AG09309 (cell line): Measurements from ENCODE around the gene SEPTIN12.
"Not testable (repeated sequence)": the region's sequence is repeated elsewhere in the genome, so short reads cannot be mapped to it uniquely, and the experiment has no call there.

ENCODE experiments used
- DNase-seq: peaks from one replicate; pipeline ENCODE4 v3.0.0-alpha.2; 2010; ENCODE audit warnings: low read depth
- H3K4me3 ChIP-seq: 2 replicates; pipeline ENCODE4 v1.5.1; 2011; ENCODE audit warnings: mild to moderate bottlenecking, low read depth, low read length, moderate library complexity; ENCODE audit not compliant: control insufficient read depth
- TF ChIP-seq, protein P1 (sequence below): IDR thresholded peaks from 2 replicates; pipeline ENCODE4 v1.5.1; 2011; ENCODE audit warnings: mild to moderate bottlenecking, low read depth, low read length, inconsistent platforms; ENCODE audit not compliant: insufficient read depth, control insufficient read depth; ENCODE audit errors: missing control alignments

The SEPTIN12 gene

DNA sequence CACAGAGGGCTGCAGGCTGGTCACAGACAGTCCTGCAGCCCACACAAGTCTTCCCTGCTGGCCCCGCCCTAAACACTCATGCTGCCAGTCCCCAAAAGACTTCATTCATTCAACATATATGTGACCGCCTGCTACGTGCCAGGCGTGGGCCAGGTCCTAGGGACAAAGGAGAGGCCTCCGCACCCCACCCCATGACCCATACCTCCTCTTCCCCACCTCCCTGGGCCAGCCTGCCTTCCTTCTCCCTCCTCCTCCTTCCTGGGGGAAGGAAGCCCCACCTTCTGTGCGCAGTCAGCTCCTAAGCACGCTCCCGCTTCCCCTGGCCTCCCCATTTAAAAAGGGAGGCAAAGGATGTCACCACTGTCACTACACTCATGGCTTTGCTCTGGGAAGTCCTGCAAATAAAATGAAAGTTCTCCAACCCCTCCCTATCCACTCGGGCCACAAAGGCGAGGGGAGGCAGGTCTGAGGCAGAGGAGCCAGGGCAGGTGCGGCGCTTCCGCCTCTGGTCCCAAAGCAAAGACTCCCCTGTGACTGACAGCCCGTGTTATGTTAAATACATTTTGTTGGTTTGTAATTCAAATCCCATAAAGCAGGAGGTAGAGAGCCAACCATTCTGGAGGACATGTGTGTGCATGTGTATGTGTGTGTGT, 44.8 kb downstream of the SEPTIN12 start:
- DNase-seq, result no peak
- no peak overlapping the region for H3K4me3 ChIP-seq
- TF ChIP-seq, protein P1, sequence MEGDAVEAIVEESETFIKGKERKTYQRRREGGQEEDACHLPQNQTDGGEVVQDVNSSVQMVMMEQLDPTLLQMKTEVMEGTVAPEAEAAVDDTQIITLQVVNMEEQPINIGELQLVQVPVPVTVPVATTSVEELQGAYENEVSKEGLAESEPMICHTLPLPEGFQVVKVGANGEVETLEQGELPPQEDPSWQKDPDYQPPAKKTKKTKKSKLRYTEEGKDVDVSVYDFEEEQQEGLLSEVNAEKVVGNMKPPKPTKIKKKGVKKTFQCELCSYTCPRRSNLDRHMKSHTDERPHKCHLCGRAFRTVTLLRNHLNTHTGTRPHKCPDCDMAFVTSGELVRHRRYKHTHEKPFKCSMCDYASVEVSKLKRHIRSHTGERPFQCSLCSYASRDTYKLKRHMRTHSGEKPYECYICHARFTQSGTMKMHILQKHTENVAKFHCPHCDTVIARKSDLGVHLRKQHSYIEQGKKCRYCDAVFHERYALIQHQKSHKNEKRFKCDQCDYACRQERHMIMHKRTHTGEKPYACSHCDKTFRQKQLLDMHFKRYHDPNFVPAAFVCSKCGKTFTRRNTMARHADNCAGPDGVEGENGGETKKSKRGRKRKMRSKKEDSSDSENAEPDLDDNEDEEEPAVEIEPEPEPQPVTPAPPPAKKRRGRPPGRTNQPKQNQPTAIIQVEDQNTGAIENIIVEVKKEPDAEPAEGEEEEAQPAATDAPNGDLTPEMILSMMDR, result no peak

- H3K4me3 ChIP-seq, DNase-seq: not testable (repeated sequence)
Observed at GRCh38 chr16:4738370-4738769, 49.8 kb downstream of the SEPTIN12 start.

DNA sequence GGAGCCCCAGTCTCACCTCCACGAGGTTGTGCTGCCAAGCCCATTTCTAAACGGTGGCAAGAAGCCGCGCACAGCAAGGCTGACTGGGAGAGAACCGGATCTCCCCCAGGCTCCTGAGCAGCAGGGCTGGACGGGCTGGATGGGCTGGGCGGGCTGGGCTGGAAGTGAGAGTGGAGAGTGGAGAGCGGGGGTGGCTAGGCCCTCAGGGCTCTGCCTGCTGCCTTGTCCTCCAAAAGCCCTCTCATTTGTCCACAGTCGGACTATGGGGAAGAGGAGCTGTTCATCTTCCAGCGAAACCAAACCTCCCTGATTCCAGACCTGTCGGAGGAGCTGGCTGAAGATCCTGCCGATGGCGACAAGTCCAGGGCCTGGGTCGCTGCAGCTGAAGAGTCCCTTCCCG, 50.6 kb downstream of the SEPTIN12 start:
- DNase-seq, result no peak
- TF ChIP-seq, protein P1, result no peak

DNA sequence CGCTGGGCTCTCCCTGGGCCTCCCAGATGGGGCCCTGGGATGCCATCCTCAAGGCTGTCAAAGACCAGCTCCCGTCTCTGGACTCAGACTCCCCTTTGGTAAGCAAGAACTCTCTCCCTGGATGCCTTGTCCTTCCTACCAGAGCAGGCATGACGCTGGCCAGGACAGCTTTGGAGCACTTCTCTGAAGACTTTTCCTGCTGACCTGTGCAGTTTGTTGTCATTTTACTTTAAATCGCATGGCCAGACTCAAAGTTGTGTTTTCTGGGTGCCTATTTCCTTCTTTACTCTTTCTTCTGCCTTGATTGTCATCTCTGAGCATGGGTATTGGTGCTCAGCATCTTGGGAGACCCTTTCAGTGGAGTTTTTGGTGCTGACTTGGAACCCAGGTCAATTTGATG, 51.6 kb downstream of the SEPTIN12 start:
- TF ChIP-seq, protein P1, result no peak
- no peak overlapping the region for H3K4me3 ChIP-seq
- DNase-seq, result no peak

More for the DNA sequence above, 50.6 kb downstream of the SEPTIN12 start:
- H3K4me3 ChIP-seq, result no peak overlapping the region

GRCh38 chr16:4734730-4735535, 53.2 kb downstream of the SEPTIN12 start:
- TF ChIP-seq, protein P1, result no peak
- H3K4me3 ChIP-seq, result peak overlapping the region; percentile 93
- peak; percentile 8 for DNase-seq

DNA sequence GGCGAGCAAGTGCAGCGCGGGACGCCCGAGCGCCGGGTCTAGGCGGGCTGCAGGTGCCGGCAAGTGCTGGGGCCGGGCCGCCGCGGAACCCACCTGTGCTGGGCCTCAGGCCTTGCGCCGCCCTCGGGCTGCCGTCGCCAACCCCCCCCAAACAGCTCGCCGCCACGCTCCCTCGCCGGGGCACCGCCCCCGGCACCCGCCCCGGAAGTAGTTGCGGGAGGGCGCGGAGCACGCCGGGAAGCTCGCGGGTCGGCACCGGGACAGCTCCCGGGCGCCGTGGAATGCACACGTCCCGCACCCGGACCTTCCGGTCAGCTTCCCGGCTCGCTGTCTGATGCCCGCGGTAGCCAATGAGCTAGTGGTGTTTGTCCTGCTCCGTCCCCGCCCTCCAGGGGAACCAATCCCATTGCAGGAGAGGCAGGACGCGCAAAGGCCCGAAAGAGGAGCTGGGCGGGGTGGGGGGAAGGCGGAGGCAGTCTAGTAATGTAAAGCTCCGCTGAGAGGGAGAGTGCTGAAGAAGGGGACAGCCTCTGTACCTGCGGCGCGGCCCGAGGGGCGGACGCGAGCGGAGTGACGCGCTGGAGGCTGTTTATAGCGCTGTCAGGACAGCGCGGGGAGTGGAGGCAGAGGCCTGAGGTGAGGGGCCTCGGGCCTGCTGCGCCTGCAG, 53.9 kb downstream of the SEPTIN12 start, which contains the start of the genes ANKS3 and DNAAF8:
TSS of gene ANKS3 (minus strand) at position 209 of the 667 bp plus-strand sequence. CDS start 4,122 bp downstream, outside the sequence.
TSS of gene DNAAF8 (plus strand) at position 475 of the 667 bp plus-strand sequence. CDS start 1,978 bp downstream, outside the sequence.
- peak within 1 kb of the TSS; percentile 93 for H3K4me3 ChIP-seq
- peak; percentile 89 for DNase-seq
- TF ChIP-seq, protein P1, result no peak
